Cardiac muscle cell (in vitro differentiated cells and primary cell): ENCODE results near the gene TRPC4. TPM values are rescaled to one million over a fixed set of nuclear protein-coding genes. Genes with fewer than 3 reads are reported as not detected.
"Not testable (repeated sequence)": the region's sequence is repeated elsewhere in the genome, so short reads cannot be mapped to it uniquely, and the experiment has no call there.

Experiments used
- DNase-seq, 2 donors: peaks; one replicate each; pipeline versions ENCODE4 v3.0.0 to v3.0.0-alpha.2; 2010 to 2017; ENCODE audit warnings: low read depth in 1 of 2, low spot score in 1 of 2
- H3K27ac ChIP-seq: fragments of 200-600 bp; sonication (generic); 2 replicates; pipeline ENCODE4 v1.5.1; 2016
- H3K27me3 ChIP-seq: fragments of 200-600 bp; sonication (generic); 2 replicates; pipeline ENCODE4 v1.6.0; 2016; ENCODE audit warnings: control low read depth
- H3K36me3 ChIP-seq: fragments of 200-600 bp; sonication (generic); 2 replicates; pipeline ENCODE4 v1.5.1; 2016; ENCODE audit warnings: control low read depth
- H3K4me1 ChIP-seq: fragments of 200-600 bp; sonication (generic); 2 replicates; pipeline ENCODE4 v1.8.1; 2017; ENCODE audit warnings: low read depth, mild to moderate bottlenecking, mixed run types
- H3K4me3 ChIP-seq: fragments of 200-600 bp; sonication (generic); 2 replicates; pipeline ENCODE4 v1.5.1; 2016; ENCODE audit warnings: mild to moderate bottlenecking
- H3K9me3 ChIP-seq: fragments of 200-600 bp; sonication (generic); 2 replicates; pipeline ENCODE4 v1.5.1; 2017; ENCODE audit warnings: low read depth, mild to moderate bottlenecking, control low read depth
- polyA plus RNA-seq: library from polyadenylated mRNA; unstranded; fragments of >200 nt; fragmentation: Nextera tagmentation; extraction: Ambion mirVana; gene quantifications from 2 replicates; pipeline ENCODE4 v1.2.1, GENCODE V29; 2016
- total RNA-seq: library from RNA; depleted of rRNA; stranded (reverse); fragments of >200 nt; gene quantifications from 2 replicates; pipeline ENCODE4 v1.2.3, GENCODE V29; 2016
- TF ChIP-seq, protein P1 (sequence below): IDR thresholded peaks from 2 replicates; pipeline ENCODE4 v1.5.1; 2012; ENCODE audit warnings: low read depth, mild to moderate bottlenecking, low read length

TRPC4 gene
- total and polyA plus RNA-seq, 2 experiments from 2014 or later: 0.09 to 0.28 TPM

DNA sequence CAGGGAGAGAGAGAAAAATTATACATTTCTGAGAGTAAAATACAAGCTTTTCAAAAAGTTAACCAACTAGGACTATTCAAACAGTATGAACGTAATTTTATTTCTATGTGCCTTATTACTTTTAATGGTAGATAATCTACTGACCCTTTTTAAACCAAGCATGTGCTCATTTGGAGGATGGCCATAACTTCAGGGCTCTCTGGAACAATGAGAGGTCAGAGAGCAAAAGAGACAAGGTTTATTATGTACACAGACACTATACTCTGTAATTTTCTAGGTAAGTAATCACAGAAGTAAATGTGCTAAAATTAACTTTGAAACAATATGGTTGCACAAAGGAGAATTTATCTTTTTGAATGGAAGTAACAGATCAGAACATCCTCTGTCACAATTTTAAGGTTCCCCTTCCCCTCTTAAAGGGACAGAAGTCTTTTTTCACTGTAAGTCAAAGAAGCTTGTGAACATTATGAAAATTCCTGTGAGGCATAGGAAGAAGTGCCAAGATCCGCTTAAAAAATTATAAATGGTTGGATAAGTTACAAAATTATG is 272.0 kb downstream of the TRPC4 start:
- H3K27me3 ChIP-seq: no peaks in the 10 kb centered on the region
- H3K9me3 ChIP-seq: no peaks in the 10 kb centered on the region
- TF ChIP-seq, protein P1, sequence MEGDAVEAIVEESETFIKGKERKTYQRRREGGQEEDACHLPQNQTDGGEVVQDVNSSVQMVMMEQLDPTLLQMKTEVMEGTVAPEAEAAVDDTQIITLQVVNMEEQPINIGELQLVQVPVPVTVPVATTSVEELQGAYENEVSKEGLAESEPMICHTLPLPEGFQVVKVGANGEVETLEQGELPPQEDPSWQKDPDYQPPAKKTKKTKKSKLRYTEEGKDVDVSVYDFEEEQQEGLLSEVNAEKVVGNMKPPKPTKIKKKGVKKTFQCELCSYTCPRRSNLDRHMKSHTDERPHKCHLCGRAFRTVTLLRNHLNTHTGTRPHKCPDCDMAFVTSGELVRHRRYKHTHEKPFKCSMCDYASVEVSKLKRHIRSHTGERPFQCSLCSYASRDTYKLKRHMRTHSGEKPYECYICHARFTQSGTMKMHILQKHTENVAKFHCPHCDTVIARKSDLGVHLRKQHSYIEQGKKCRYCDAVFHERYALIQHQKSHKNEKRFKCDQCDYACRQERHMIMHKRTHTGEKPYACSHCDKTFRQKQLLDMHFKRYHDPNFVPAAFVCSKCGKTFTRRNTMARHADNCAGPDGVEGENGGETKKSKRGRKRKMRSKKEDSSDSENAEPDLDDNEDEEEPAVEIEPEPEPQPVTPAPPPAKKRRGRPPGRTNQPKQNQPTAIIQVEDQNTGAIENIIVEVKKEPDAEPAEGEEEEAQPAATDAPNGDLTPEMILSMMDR: no peak
- peak in 1 of 2 donors; percentile 41 for DNase-seq
- H3K36me3 ChIP-seq: no peaks in the 10 kb centered on the region
- H3K27ac ChIP-seq: no peak overlapping the region
- H3K4me3 ChIP-seq: no peak overlapping the region
- no peaks in the 10 kb centered on the region for H3K4me1 ChIP-seq

DNA sequence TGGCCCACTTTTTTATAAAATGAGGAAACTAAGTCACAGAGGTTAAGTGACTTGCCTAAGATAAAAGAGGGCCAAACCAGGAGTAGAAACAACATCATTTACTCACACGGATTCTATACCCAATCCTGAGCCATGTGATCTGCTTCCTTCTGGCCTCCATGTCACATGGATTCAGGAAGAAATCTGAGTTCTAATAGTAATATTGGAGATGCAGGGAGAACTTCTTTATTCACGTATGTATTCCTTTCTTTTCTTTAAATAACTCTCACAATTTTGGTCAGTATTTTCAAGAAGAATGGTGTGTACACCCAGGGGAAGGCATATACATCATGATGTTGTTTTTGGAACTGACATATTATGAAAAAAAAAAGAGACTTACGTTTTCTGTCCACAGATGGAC is 272.8 kb downstream of the TRPC4 start:
- Histone ChIP-seq H3K27me3 (no peaks in the 10 kb centered on the region), H3K4me3 (no peak overlapping the region), H3K4me1 (no peaks in the 10 kb centered on the region), H3K9me3 (no peaks in the 10 kb centered on the region), H3K36me3 (no peaks in the 10 kb centered on the region), H3K27ac (no peak overlapping the region)
- TF ChIP-seq, protein P1: no peak
- DNase-seq: peak in 1 of 2 donors; percentile 32

DNA sequence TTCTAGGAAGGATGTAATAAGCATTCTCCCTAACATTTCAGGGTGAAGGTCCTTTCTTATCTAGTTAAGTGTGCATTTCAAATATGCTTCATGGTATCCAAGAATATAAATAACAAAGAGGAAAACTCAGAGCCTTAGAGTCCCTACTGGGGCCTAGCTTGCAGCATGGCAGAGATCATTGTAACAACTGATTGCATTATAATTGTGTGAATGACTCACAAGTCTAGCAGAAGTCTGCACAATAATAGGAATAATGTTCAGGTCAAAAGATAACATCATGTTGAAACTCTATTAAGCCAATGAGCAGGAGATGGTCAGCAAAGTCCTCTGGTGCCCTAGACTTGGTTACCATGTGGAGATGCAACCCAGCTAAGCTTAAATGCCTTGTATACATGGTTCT is 274.4 kb downstream of the TRPC4 start:
- Histone ChIP-seq H3K9me3 (no peaks in the 10 kb centered on the region), H3K4me3 (no peak overlapping the region), H3K36me3 (no peaks in the 10 kb centered on the region), H3K27me3 (no peaks in the 10 kb centered on the region), H3K4me1 (no peaks in the 10 kb centered on the region), H3K27ac (no peak overlapping the region)
- TF ChIP-seq, protein P1: no peak
- DNase-seq: peak in 1 of 2 donors; percentile 73

DNA sequence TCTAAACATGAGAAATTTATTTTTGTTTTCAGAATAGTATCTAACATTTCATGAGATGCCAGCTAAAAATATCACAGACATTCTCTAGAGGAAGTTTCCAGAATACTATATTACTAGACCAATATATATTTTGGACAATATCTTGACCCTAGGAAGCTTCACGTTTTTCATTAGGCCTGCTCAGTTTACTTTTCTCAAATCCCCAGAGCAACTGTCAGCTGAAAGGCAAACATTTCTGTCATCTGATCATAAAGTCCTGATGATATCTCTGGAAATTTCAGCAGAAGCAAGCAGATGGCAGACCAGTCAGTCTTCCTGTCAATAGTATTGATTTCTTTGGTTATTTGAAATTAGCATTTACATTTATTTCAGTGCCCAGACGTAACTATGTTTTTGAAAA is 275.0 kb downstream of the TRPC4 start:
- no peak overlapping the region for H3K27ac ChIP-seq
- no peaks in the 10 kb centered on the region for H3K36me3 ChIP-seq
- TF ChIP-seq, protein P1: no peak
- H3K27me3 ChIP-seq: no peaks in the 10 kb centered on the region
- DNase-seq: no peak
- H3K4me1 ChIP-seq: no peaks in the 10 kb centered on the region
- no peaks in the 10 kb centered on the region for H3K9me3 ChIP-seq
- no peak overlapping the region for H3K4me3 ChIP-seq

DNA sequence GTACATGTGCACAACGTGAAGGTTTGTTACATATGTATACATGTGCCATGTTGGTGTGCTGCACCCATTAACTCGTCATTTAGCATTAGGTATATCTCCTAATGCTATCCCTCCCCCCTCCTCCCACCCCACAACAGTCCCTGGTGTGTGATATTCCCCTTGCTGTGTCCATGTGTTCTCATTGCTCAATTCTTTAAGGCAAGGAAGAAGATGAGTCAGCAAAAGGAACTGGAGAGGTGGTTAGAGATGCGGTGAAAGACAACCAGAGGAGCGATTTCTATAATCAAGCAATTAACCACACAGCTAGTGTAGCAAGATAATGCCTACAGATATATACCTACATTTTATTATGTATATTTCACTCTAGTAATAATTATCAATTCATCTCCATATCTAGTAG is 280.2 kb downstream of the TRPC4 start:
- not testable (repeated sequence) for H3K4me3 ChIP-seq, H3K27ac ChIP-seq, H3K36me3 ChIP-seq, H3K4me1 ChIP-seq, H3K27me3 ChIP-seq, H3K9me3 ChIP-seq
- peak in 1 of 2 donors; percentile 69 for DNase-seq

DNA sequence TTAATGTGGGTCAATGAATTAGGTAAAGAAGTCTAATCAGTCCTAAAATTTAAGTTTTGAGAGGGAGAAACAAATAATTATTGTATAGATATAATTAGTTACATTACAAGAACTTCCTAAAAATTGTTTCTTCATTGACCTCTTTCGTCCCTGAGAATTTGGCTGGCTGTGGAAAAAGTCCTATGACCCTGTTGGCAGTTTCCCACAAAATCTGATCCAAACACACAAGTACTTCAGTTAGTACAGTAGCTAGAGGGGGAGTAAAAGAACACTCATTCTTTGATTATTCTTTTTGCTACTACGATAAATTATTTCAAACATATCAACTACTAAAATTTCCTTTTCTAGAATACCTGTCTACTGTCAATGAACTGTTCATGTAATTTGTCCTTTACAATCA is 282.3 kb downstream of the TRPC4 start:
- TF ChIP-seq, protein P1: no peak
- no peaks in the 10 kb centered on the region for H3K4me1 ChIP-seq
- H3K36me3 ChIP-seq: no peaks in the 10 kb centered on the region
- peak in 1 of 2 donors; percentile 54 for DNase-seq
- no peak overlapping the region for H3K4me3 ChIP-seq
- H3K27ac ChIP-seq: no peak overlapping the region
- no peaks in the 10 kb centered on the region for H3K9me3 ChIP-seq
- H3K27me3 ChIP-seq: no peaks in the 10 kb centered on the region
